Measurements from ENCODE around the gene ZNF784. TPM values are rescaled to one million over a fixed set of nuclear protein-coding genes. Genes with fewer than 3 reads are reported as not detected.

ZNF784 gene
- total and polyA plus RNA-seq, 9 donors: 6.0 to 16.9 (median 11.7) TPM

DNA sequence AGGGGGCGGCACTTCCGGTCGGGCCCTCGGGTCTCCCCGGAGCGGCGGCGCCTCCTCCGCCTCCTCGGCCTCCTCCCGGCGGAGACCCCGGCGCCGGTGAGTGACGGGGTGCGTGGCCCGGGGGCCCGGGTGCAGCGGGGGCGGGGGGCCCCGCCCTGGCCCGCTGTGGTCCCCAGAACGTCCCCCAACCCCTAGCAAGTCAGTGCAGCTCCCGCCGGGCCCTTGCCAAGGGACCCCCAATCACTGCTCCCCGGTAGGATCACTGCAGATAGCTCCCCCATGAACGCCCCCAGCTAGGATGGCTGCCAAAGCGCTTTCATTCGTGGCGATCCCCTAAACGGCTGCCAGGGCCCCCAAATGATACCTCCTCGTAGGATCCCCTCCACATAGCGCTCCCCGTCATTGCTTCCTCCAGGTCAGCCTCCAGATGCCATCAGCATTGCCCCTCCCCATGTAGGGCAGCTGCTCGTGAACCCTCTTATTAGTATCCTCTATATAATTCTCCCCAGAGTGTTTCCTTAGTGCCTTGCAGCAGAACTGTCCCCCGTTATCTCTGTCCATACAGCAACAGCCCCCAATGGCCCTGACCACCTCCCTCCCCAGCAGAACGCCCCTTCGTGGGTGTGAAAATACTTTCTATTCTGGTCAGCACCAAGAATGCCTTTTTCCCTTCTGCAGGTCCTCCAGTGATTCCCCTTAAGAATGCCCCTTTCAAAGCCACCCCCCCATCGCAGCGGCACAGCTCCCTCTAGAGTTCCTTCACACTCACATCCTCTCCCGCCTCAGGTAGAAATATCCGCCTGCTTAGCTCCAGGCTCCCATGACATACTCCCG lies 18.5 kb downstream of the ZNF784 start, which contains the start of gene ZNF865:
Gene ZNF865, plus strand, starts transcription at position 11 of the 834 bp plus-strand sequence. CDS start 7,972 bp downstream, outside the sequence.
- 0 to 1% (median 1%) methylated on average over 20 to 44 of the region's 44 CpGs for WGBS, 3 donors
- Histone ChIP-seq H3K27ac (peak within 1 kb of the TSS; percentile 89 to 91), H3K9me3 (no peaks in the 10 kb centered on the region), H3K4me3 (peak within 1 kb of the TSS; percentile 73), H3K36me3 (no peaks in the 10 kb centered on the region), H3K4me1 (ENCODE audit: insufficient read depth) (peaks cover 6% of the 10 kb centered on the region), H3K27me3 (no peaks in the 10 kb centered on the region)
- peak; percentile 67 to 85 (median 81) for DNase-seq
- intact Hi-C loops (cut with DNase I): loop anchor here (2.0 to 5.0 kb wide), 2 partner anchors 89 kb away; no protein-coding TSS in a partner anchor
- TF ChIP-seq EP300 (IDR thresholded peaks at IDR 0.05): no peak
- TF ChIP-seq CTCF (IDR thresholded peaks at IDR 0.05): peak in 2 of 3 donors; percentile 60 to 61

DNA sequence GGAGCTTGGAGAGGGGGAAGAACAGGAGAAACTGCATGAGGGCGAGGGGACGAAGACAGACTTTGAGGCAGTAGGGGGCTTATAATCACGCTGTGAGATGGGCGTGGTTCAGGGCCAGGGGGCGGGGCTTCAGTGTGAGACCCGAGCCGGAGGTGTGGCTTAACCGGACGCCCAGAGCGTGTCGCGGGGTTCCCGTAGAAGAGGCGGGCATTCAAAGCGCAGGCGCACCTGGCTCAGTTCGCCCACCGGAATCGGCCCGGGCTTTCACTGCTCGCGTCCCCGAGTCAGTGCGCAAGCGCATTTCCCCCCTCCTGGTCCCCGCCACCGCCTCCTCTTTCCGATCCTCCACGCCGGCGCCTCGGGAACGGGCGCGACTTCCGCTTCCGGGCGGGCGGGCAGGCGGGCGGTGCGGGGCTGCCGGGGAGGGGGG lies 19.1 kb downstream of the ZNF784 start:
- Histone ChIP-seq H3K27ac (peak overlapping the region; percentile 89 to 91), H3K4me3 (peak overlapping the region; percentile 73), H3K27me3 (no peaks in the 10 kb centered on the region), H3K4me1 (ENCODE audit: insufficient read depth) (peaks cover 6% of the 10 kb centered on the region), H3K9me3 (no peaks in the 10 kb centered on the region), H3K36me3 (no peaks in the 10 kb centered on the region)
- intact Hi-C loops (cut with DNase I): loop anchor here in 3 of 4 donors (5.0 kb wide), 1 partner anchor 88 kb away; no protein-coding TSS in a partner anchor
- peak; percentile 98 to 99 (median 99) for DNase-seq
- TF ChIP-seq POLR2A (IDR thresholded peaks at IDR 0.05) (no peak), EP300 (IDR thresholded peaks at IDR 0.05) (no peak), CTCF (IDR thresholded peaks at IDR 0.05) (no peak)
- WGBS, 3 donors: 0 to 1% (median 1%) methylated on average over 29 to 43 of the region's 43 CpGs

GRCh38 chr19:55603581-55604292 lies 20.6 kb downstream of the ZNF784 start:
- peak in 1 of 5 donors; percentile 38 for DNase-seq
- TF ChIP-seq POLR2A (IDR thresholded peaks at IDR 0.05) (no peak), EP300 (IDR thresholded peaks at IDR 0.05) (no peak), CTCF (IDR thresholded peaks at IDR 0.05) (no peak)
- Histone ChIP-seq H3K4me3 (no peak overlapping the region), H3K36me3 (no peaks in the 10 kb centered on the region), H3K27me3 (no peaks in the 10 kb centered on the region), H3K4me1 (ENCODE audit: insufficient read depth) (peaks cover 6% of the 10 kb centered on the region), H3K27ac (peak overlapping the region in 1 of 2 donors; percentile 91), H3K9me3 (no peaks in the 10 kb centered on the region)
- 69 to 83% (median 70%) methylated on average over 22 of the region's 22 CpGs for WGBS, 3 donors
- intact Hi-C loops (cut with DNase I): no loop called here

- DNase-seq: peak in 3 of 5 donors; percentile 50 to 56 (median 55)
- intact Hi-C loops (cut with DNase I): no loop called here
- H3K4me1 ChIP-seq (ENCODE audit: insufficient read depth): peaks cover 6% of the 10 kb centered on the region
- H3K4me3 ChIP-seq: no peak overlapping the region
- H3K9me3 ChIP-seq: no peaks in the 10 kb centered on the region
- TF ChIP-seq POLR2A (IDR thresholded peaks at IDR 0.05) (no peak), CTCF (IDR thresholded peaks at IDR 0.05) (no peak), EP300 (IDR thresholded peaks at IDR 0.05) (no peak)
- no peaks in the 10 kb centered on the region for H3K27me3 ChIP-seq
- no peak overlapping the region for H3K27ac ChIP-seq
- no peaks in the 10 kb centered on the region for H3K36me3 ChIP-seq
- 88 to 93% (median 92%) methylated on average over 21 of the region's 21 CpGs for WGBS, 3 donors
These were observed 21.3 kb downstream of the ZNF784 start for GRCh38 chr19:55603115-55603514.
